DOHH2 (cell line): ENCODE results near the gene PNPLA7.

Source experiments
- H3F3A ChIP-seq: fragments of 200-600 bp; sonication (generic), shearing (Covaris generic); 2 replicates; pipeline ENCODE4 v1.6.0; 2016; ENCODE audit warnings: antibody characterized with exemption, mild to moderate bottlenecking; ENCODE audit not compliant: control insufficient read depth, insufficient read depth
- H3K27ac ChIP-seq: fragments of 200-600 bp; sonication (generic); 2 replicates; pipeline ENCODE4 v1.5.1; 2014; ENCODE audit warnings: low read depth, mild to moderate bottlenecking, low read length, moderate library complexity
- H3K27me3 ChIP-seq: fragments of 200-600 bp; sonication (generic); 2 replicates; pipeline ENCODE4 v1.6.1; 2014; ENCODE audit warnings: mild to moderate bottlenecking, low read length, mixed read lengths; ENCODE audit not compliant: control insufficient read depth
- H3K36me3 ChIP-seq: fragments of 200-600 bp; sonication (generic); 2 replicates; pipeline ENCODE4 v1.6.1; 2014; ENCODE audit warnings: mild to moderate bottlenecking, low read length, moderate library complexity, mixed read lengths; ENCODE audit not compliant: control insufficient read depth
- H3K4me1 ChIP-seq: fragments of 200-600 bp; sonication (generic); 2 replicates; pipeline ENCODE4 v1.6.1; 2014; ENCODE audit warnings: mild to moderate bottlenecking, low read length, mixed read lengths; ENCODE audit not compliant: control insufficient read depth
- H3K4me2 ChIP-seq: fragments of 200-600 bp; sonication (generic); 2 replicates; pipeline ENCODE4 v1.6.0; 2014; ENCODE audit warnings: mild to moderate bottlenecking, low read length, moderate library complexity
- H3K4me3 ChIP-seq: fragments of 200-600 bp; sonication (generic); 2 replicates; pipeline ENCODE4 v1.5.1; 2014; ENCODE audit warnings: mild to moderate bottlenecking, low read length, mixed read lengths
- H3K79me2 ChIP-seq: fragments of 200-600 bp; sonication (generic); 2 replicates; pipeline ENCODE4 v1.6.1; 2014; ENCODE audit warnings: mild to moderate bottlenecking, low read length, mixed read lengths; ENCODE audit not compliant: control insufficient read depth
- H3K9me2 ChIP-seq: fragments of 200-600 bp; sonication (generic); replicated peaks from 2 replicates; pipeline ENCODE4 v1.6.1; 2014; ENCODE audit warnings: mild to moderate bottlenecking, low read length, mixed read lengths; ENCODE audit not compliant: control insufficient read depth
- H3K9me3 ChIP-seq: fragments of 200-600 bp; sonication (generic); 2 replicates; pipeline ENCODE4 v1.6.1; 2014; ENCODE audit warnings: antibody characterized with exemption, low read length, mixed read lengths; ENCODE audit not compliant: control insufficient read depth, insufficient read depth
- H4K20me1 ChIP-seq: fragments of 200-600 bp; sonication (generic); 2 replicates; pipeline ENCODE4 v1.6.0; 2014; ENCODE audit warnings: low read depth, mild to moderate bottlenecking, antibody characterized with exemption, low read length, moderate library complexity; ENCODE audit not compliant: control insufficient read depth, insufficient read depth
- CTCF ChIP-seq: fragments of 200-600 bp; sonication (generic); IDR thresholded peaks from one replicate; pipeline ENCODE4 v1.5.1; 2014; ENCODE audit warnings: antibody characterized with exemption, mild to moderate bottlenecking, low read depth, low read length; ENCODE audit not compliant: poor library complexity, severe bottlenecking
- EZH2phosphoT487 ChIP-seq: fragments of 200-600 bp; sonication (generic); IDR thresholded peaks from 2 replicates; pipeline ENCODE4 v1.6.1; 2017; ENCODE audit warnings: borderline replicate concordance, mild to moderate bottlenecking, antibody characterized with exemption, low read length, moderate library complexity, mixed read lengths

The PNPLA7 gene

GRCh38 chr9:137428841-137429545, 121.2 kb downstream of the PNPLA7 start:
- Histone ChIP-seq H3F3A (peaks cover 28% of the 10 kb centered on the region), H3K9me3 (no peaks in the 10 kb centered on the region), H3K27me3 (no peaks in the 10 kb centered on the region), H3K4me1 (peaks cover 77% of the 10 kb centered on the region), H3K79me2 (peaks cover 8% of the 10 kb centered on the region), H3K36me3 (peaks cover 9% of the 10 kb centered on the region), H3K9me2 (no peaks in the 10 kb centered on the region), H4K20me1 (no peaks in the 10 kb centered on the region), H3K27ac (peak overlapping the region; percentile 74), H3K4me3 (peak overlapping the region; percentile 73), H3K4me2 (peak overlapping the region; percentile 93)
- TF ChIP-seq CTCF (no peak), EZH2phosphoT487 (no peak)

GRCh38 chr9:137428311-137428630, 121.9 kb downstream of the PNPLA7 start:
- Histone ChIP-seq H3F3A (peaks cover 28% of the 10 kb centered on the region), H3K4me3 (peak overlapping the region; percentile 35), H3K4me1 (peaks cover 80% of the 10 kb centered on the region), H4K20me1 (no peaks in the 10 kb centered on the region), H3K36me3 (peaks cover 9% of the 10 kb centered on the region), H3K27ac (peak overlapping the region; percentile 69), H3K9me2 (no peaks in the 10 kb centered on the region), H3K27me3 (no peaks in the 10 kb centered on the region), H3K9me3 (no peaks in the 10 kb centered on the region), H3K4me2 (peak overlapping the region; percentile 62), H3K79me2 (peaks cover 15% of the 10 kb centered on the region)
- TF ChIP-seq EZH2phosphoT487 (no peak), CTCF (no peak)

GRCh38 chr9:137427454-137428310, 122.5 kb downstream of the PNPLA7 start:
- peak; percentile 41 for TF ChIP-seq CTCF
- TF ChIP-seq EZH2phosphoT487: no peak
- peak overlapping the region; percentile 62 for H3K4me2 ChIP-seq

More at GRCh38 chr9:137427454-137428310, 122.5 kb downstream of the PNPLA7 start:
- Histone ChIP-seq H3K9me2 (no peaks in the 10 kb centered on the region), H3K27me3 (no peaks in the 10 kb centered on the region), H3K4me1 (peaks cover 80% of the 10 kb centered on the region), H3K36me3 (peaks cover 9% of the 10 kb centered on the region), H3K79me2 (peaks cover 16% of the 10 kb centered on the region), H3K9me3 (no peaks in the 10 kb centered on the region), H3K27ac (peak overlapping the region; percentile 69), H3F3A (peaks cover 28% of the 10 kb centered on the region), H4K20me1 (no peaks in the 10 kb centered on the region), H3K4me3 (peak overlapping the region; percentile 35)
